Lower leg skin (tissue), 4 donors: Measurements from ENCODE around the gene GIT2. TPM values are rescaled to one million over a fixed set of nuclear protein-coding genes. Genes with fewer than 3 reads are reported as not detected.

Experiments
- DNase-seq, 2 donors: peaks; one replicate each; pipeline ENCODE4 v3.0.0-alpha.2; 2019; ENCODE audit warnings: low spot score in 2 of 2
- H3K4me3 ChIP-seq: fragments of 200-600 bp; sonication (generic); 2 replicates; pipeline ENCODE4 v1.5.1; 2017; ENCODE audit warnings: mild to moderate bottlenecking, low read depth; ENCODE audit not compliant: poor library complexity, severe bottlenecking
- CTCF ChIP-seq, 3 donors: fragments of 450-650 bp; IDR thresholded peaks; one replicate each; pipeline ENCODE4 v1.5.1; 2016; ENCODE audit warnings: antibody characterized with exemption in 3 of 3, mild to moderate bottlenecking in 3 of 3, moderate library complexity in 2 of 3
- POLR2A ChIP-seq, 2 donors: fragments of 450-650 bp; IDR thresholded peaks; one replicate each; pipeline ENCODE4 v1.6.1; 2016 to 2017; ENCODE audit warnings: antibody characterized with exemption in 2 of 2, mild to moderate bottlenecking in 1 of 2, moderate library complexity in 1 of 2
- WGBS, 2 donors: methylation state at CpG; one replicate each; pipeline ENCODE4 v1.1.5; 2018; 5-methylcytosine and 5-hydroxymethylcytosine counted together
- intact Hi-C: fragments of 100-400 bp; cut with DNase I; formaldehyde crosslinking; loops from one replicate; pipeline ENCODE4 v1.15.0; 2023; ENCODE audit warnings: low total_unique reads
- total RNA-seq, 4 donors: library from RNA; depleted of rRNA; stranded (reverse); fragments of >200 nt; gene quantifications; one replicate each; pipeline ENCODE4 v1.1.0, GENCODE V29; 2016

Gene GIT2
- total RNA-seq, 4 donors from 2014 or later = 25.2 to 31.8 (median 28.5) TPM

- 92 to 93% methylated on average over 8 of the region's 8 CpGs for WGBS, 2 donors
- no peak for DNase-seq
- intact Hi-C loops = no loop called here
These were observed 12.6 kb downstream of the GIT2 start for GRCh38 chr12:109983432-109984142.

DNA sequence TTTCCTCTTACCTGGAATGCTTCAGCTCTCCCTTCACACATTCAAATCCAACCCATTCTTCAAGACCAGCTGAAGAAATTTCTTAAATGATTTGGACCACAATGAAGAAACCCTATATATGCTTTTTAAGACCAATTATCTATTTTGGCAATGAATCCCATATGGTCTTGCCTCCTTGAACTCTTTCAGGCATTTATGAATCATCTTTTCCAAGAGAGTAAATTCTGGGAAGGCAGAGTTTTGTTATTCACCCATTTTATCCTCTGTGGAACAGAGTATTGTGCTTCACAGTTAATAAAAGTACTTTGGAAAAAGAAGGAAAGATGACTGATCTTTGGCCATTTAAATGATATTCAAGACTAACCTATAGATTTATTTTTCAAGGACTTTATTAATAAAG lies 14.0 kb downstream of the GIT2 start:
- intact Hi-C loops = no loop called here

More at GRCh38 chr12:109983432-109984142, 12.6 kb downstream of the GIT2 start:
- no peak overlapping the region for H3K4me3 ChIP-seq
- TF ChIP-seq POLR2A (IDR thresholded peaks at IDR 0.05) = no peak
- no peak for TF ChIP-seq CTCF (IDR thresholded peaks at IDR 0.05)

DNA sequence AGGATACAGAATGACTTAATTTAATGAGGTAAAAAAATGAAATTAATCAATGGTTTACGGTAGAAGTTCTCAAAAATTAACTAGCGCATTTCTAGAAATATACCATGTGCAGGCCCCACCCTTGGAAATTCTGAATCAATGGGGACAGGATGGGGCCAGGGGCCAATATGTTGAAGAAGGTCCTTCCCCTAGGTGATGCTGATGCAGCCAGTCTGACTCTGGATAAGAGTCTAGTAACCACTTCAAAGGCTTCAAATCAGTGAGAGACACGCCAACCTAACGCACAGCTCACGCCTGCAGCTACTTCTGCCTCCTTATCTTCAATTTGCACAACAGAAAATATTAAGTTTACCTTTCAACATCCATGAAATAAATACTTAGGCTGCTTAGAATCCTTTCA lies 14.9 kb downstream of the GIT2 start:
- TF ChIP-seq CTCF (IDR thresholded peaks at IDR 0.05) = no peak
- no peak for TF ChIP-seq POLR2A (IDR thresholded peaks at IDR 0.05)
- no peak overlapping the region for H3K4me3 ChIP-seq
- 93 to 94% methylated on average over 5 of the region's 5 CpGs for WGBS, 2 donors
- DNase-seq = no peak
- intact Hi-C loops = no loop called here

More for the DNA sequence above, 14.0 kb downstream of the GIT2 start:
- TF ChIP-seq CTCF (IDR thresholded peaks at IDR 0.05) (no peak), POLR2A (IDR thresholded peaks at IDR 0.05) (no peak)
- no peak overlapping the region for H3K4me3 ChIP-seq
- no peak for DNase-seq

GRCh38 chr12:109972821-109973220 lies 23.3 kb downstream of the GIT2 start:
- DNase-seq = no peak
- 88 to 96% methylated on average over 4 of the region's 4 CpGs for WGBS, 2 donors
- TF ChIP-seq CTCF (IDR thresholded peaks at IDR 0.05) (no peak), POLR2A (IDR thresholded peaks at IDR 0.05) (no peak)
- intact Hi-C loops = no loop called here
- no peak overlapping the region for H3K4me3 ChIP-seq

- no peak overlapping the region for H3K4me3 ChIP-seq
- TF ChIP-seq POLR2A (IDR thresholded peaks at IDR 0.05) (no peak), CTCF (IDR thresholded peaks at IDR 0.05) (no peak)
- 94 to 95% methylated on average over 8 of the region's 8 CpGs for WGBS, 2 donors
- no peak for DNase-seq
- intact Hi-C loops = no loop called here
These were observed 27.4 kb downstream of the GIT2 start for GRCh38 chr12:109968801-109969200.

- no peak overlapping the region for H3K4me3 ChIP-seq
- intact Hi-C loops = no loop called here
- no peak for TF ChIP-seq CTCF (IDR thresholded peaks at IDR 0.05)
- no peak for TF ChIP-seq POLR2A (IDR thresholded peaks at IDR 0.05)
- WGBS, 2 donors = 82 to 85% methylated on average over 2 of the region's 2 CpGs
- DNase-seq = no peak
These were observed 28.1 kb downstream of the GIT2 start for GRCh38 chr12:109968032-109968420.
